Duodenal mucosa (tissue), 2 donors: Measurements from ENCODE around the gene PARP15.

ENCODE experiments used
- H3K27ac ChIP-seq: one replicate; pipeline ENCODE4 v1.7.0; 2013; ENCODE audit warnings: low read depth, low read length
- H3K27me3 ChIP-seq, 2 donors: one replicate each; pipeline ENCODE4 v1.7.0; 2013; ENCODE audit warnings: low read length in 2 of 2, control low read depth in 1 of 2; ENCODE audit not compliant: insufficient read depth in 2 of 2, control insufficient read depth in 1 of 2
- H3K36me3 ChIP-seq, 2 donors: one replicate each; pipeline ENCODE4 v1.7.0; 2013; ENCODE audit warnings: low read length in 2 of 2, control low read depth in 1 of 2; ENCODE audit not compliant: insufficient read depth in 2 of 2, control insufficient read depth in 1 of 2
- H3K4me1 ChIP-seq, 2 donors: one replicate each; pipeline ENCODE4 v1.7.0; 2013; ENCODE audit warnings: low read length in 2 of 2, control low read depth in 1 of 2; ENCODE audit not compliant: insufficient read depth in 2 of 2, control insufficient read depth in 1 of 2
- H3K4me3 ChIP-seq, 2 donors: one replicate each; pipeline ENCODE4 v1.7.0; 2013; ENCODE audit warnings: low read length in 2 of 2, low read depth in 1 of 2
- H3K9ac ChIP-seq, 2 donors: one replicate each; pipeline ENCODE4 v1.7.0; 2013; ENCODE audit warnings: low read length in 2 of 2, low read depth in 1 of 2
- H3K9me3 ChIP-seq, 2 donors: one replicate each; pipeline ENCODE4 v1.7.0; 2013; ENCODE audit warnings: low read length in 2 of 2, control low read depth in 1 of 2; ENCODE audit not compliant: control insufficient read depth in 1 of 2

PARP15 gene

GRCh38 chr3:122553171-122553570 is 24.3 kb upstream of the PARP15 start:
- no peak overlapping the region for H3K9ac ChIP-seq
- no peak overlapping the region for H3K27ac ChIP-seq
- H3K9me3 ChIP-seq: no peaks in the 10 kb centered on the region
- no peaks in the 10 kb centered on the region for H3K27me3 ChIP-seq
- H3K4me1 ChIP-seq: no peaks in the 10 kb centered on the region
- peaks cover 50 to 84% of the 10 kb centered on the region in 2 donors for H3K36me3 ChIP-seq
- H3K4me3 ChIP-seq: no peak overlapping the region

GRCh38 chr3:122555275-122556071 is 22.0 kb upstream of the PARP15 start:
- Histone ChIP-seq H3K36me3 (peaks cover 50 to 79% of the 10 kb centered on the region in 2 donors), H3K4me3 (no peak overlapping the region), H3K9ac (no peak overlapping the region)

GRCh38 chr3:122557356-122557755 is 20.1 kb upstream of the PARP15 start:
- Histone ChIP-seq H3K27ac (no peak overlapping the region), H3K4me1 (peaks cover 0 to under 1% of the 10 kb centered on the region in 2 donors), H3K36me3 (peaks cover 38 to 62% of the 10 kb centered on the region in 2 donors), H3K27me3 (no peaks in the 10 kb centered on the region), H3K4me3 (no peak overlapping the region), H3K9me3 (no peaks in the 10 kb centered on the region), H3K9ac (no peak overlapping the region)

More at GRCh38 chr3:122555275-122556071, 22.0 kb upstream of the PARP15 start:
- no peaks in the 10 kb centered on the region for H3K9me3 ChIP-seq
- no peaks in the 10 kb centered on the region for H3K4me1 ChIP-seq
- no peak overlapping the region for H3K27ac ChIP-seq
- no peaks in the 10 kb centered on the region for H3K27me3 ChIP-seq

GRCh38 chr3:122558605-122559004 is 18.8 kb upstream of the PARP15 start:
- H3K4me3 ChIP-seq: no peak overlapping the region
- H3K9ac ChIP-seq: no peak overlapping the region
- H3K9me3 ChIP-seq: no peaks in the 10 kb centered on the region
- H3K27me3 ChIP-seq: no peaks in the 10 kb centered on the region
- peaks cover 9 to 10% of the 10 kb centered on the region in 2 donors for H3K4me1 ChIP-seq
- no peak overlapping the region for H3K27ac ChIP-seq
- H3K36me3 ChIP-seq: peaks cover 27 to 55% of the 10 kb centered on the region in 2 donors

DNA sequence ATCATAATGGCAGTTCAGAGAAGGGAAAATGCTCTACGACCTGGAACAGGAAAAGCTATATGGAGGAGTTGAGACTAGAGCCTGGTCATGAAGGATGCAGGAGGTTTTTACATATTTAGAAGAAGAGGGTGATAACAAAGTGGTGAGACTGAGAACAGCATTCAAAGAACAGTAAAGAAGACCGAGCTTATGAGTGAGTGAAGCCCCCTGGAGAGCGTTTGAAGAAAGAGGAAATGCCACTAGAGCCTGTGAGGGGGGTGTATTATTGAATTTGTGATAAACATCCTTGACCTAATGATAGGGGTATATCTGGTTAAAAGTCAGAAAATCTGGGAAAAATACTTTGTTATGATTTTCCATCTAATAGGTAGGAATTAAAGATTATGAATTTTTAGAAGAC is 17.5 kb upstream of the PARP15 start:
- no peak overlapping the region for H3K4me3 ChIP-seq
- peaks cover 25 to 43% of the 10 kb centered on the region in 2 donors for H3K36me3 ChIP-seq
- H3K9ac ChIP-seq: no peak overlapping the region
- peaks cover 9 to 13% of the 10 kb centered on the region in 2 donors for H3K4me1 ChIP-seq
- no peaks in the 10 kb centered on the region for H3K9me3 ChIP-seq
- no peaks in the 10 kb centered on the region for H3K27me3 ChIP-seq
- H3K27ac ChIP-seq: no peak overlapping the region

GRCh38 chr3:122560680-122561079 is 16.8 kb upstream of the PARP15 start:
- no peaks in the 10 kb centered on the region for H3K27me3 ChIP-seq
- no peak overlapping the region for H3K4me3 ChIP-seq
- no peak overlapping the region for H3K27ac ChIP-seq
- peaks cover 10 to 19% of the 10 kb centered on the region in 2 donors for H3K4me1 ChIP-seq
- H3K9ac ChIP-seq: no peak overlapping the region
- H3K9me3 ChIP-seq: no peaks in the 10 kb centered on the region
- H3K36me3 ChIP-seq: peaks cover 18 to 35% of the 10 kb centered on the region in 2 donors

DNA sequence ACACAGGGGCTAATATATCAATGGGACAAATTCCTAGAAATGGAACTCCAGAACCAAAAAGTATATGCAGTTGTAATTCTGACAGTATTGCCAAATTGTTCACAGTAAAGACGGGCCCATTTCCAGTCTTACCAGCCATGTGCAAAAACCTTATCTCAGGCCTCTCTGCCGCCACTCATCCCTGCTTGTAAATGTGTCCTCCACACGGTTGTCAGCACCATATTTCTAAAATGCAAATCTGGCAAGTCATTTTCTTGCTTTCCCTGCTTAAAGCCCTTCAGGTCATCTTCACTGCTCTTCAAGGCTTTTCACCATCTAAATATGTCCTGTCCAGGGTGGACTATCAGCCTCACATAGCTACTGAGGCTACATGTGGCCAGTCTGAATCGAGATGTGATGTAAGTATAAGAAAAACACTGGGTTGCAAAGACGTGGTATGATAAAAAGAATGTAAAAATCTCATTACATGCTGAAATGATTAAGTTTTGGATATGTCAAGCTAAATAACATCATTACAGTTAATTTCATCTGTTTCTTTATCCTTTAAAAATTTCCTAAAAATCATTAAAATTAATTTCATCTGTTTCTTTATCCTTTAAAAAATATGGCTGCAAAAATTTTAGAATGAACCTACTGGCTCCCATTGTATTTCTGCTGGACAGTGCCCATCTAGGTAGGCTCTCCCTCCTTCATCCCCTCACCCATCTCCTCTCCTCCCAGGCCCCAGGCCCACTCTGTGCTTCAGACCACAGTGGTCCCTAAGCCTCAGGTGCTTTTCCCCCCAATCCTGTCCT is 14.3 kb upstream of the PARP15 start:
- Histone ChIP-seq H3K4me3 (peak overlapping the region; percentile 73 to 94), H3K27ac (no peak overlapping the region), H3K9ac (peak overlapping the region; percentile 65 to 95), H3K27me3 (no peaks in the 10 kb centered on the region), H3K36me3 (peaks cover 8 to 36% of the 10 kb centered on the region in 2 donors), H3K4me1 (peaks cover 20 to 25% of the 10 kb centered on the region in 2 donors), H3K9me3 (no peaks in the 10 kb centered on the region)

DNA sequence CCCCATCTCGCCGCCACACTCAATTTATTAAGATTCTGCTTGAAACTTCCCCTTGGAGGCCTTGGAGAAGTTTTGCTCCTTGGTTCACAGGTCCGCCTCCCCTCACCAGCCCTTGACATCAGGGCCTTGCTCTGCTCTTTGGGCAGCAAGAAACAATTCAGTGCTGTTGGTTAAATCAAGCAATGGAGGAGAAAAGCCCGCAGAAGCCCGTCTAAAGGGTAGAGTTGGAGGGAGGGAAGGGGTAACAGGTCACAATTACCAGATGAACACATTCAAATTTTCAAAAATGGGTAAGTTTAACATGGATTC is 13.8 kb upstream of the PARP15 start:
- H3K27me3 ChIP-seq: no peaks in the 10 kb centered on the region
- peaks cover 20 to 25% of the 10 kb centered on the region in 2 donors for H3K4me1 ChIP-seq
- peak overlapping the region; percentile 73 to 94 for H3K4me3 ChIP-seq
- H3K27ac ChIP-seq: peak overlapping the region; percentile 94
- H3K36me3 ChIP-seq: peaks cover 4 to 35% of the 10 kb centered on the region in 2 donors
- no peaks in the 10 kb centered on the region for H3K9me3 ChIP-seq
- peak overlapping the region; percentile 65 to 95 for H3K9ac ChIP-seq

GRCh38 chr3:122564155-122564912 is 13.1 kb upstream of the PARP15 start, which contains the start of the genes DTX3L and PARP9:
Gene DTX3L (plus strand): TSS chr3:122564338. CDS start chr3:122564427, 89 bp downstream.
Gene PARP9 (minus strand): TSS chr3:122564300. CDS start chr3:122559620, 4,680 bp downstream.
- peaks cover 4 to 35% of the 10 kb centered on the region in 2 donors for H3K36me3 ChIP-seq
- H3K27ac ChIP-seq: peak within 1 kb of the TSS; percentile 94
- H3K9ac ChIP-seq: peak within 1 kb of the TSS; percentile 65 to 95
- H3K9me3 ChIP-seq: no peaks in the 10 kb centered on the region
- peaks cover 20 to 25% of the 10 kb centered on the region in 2 donors for H3K4me1 ChIP-seq
- H3K27me3 ChIP-seq: no peaks in the 10 kb centered on the region
- H3K4me3 ChIP-seq: peak within 1 kb of the TSS; percentile 73 to 94
